Lower leg skin (tissue), 4 donors: ENCODE results near the gene TRAPPC12. TPM values are rescaled to one million over a fixed set of nuclear protein-coding genes. Genes with fewer than 3 reads are reported as not detected.

Source experiments
- DNase-seq, 2 donors: peaks; one replicate each; pipeline ENCODE4 v3.0.0-alpha.2; 2019; ENCODE audit warnings: low spot score in 2 of 2
- H3K4me3 ChIP-seq: fragments of 200-600 bp; sonication (generic); 2 replicates; pipeline ENCODE4 v1.5.1; 2017; ENCODE audit warnings: mild to moderate bottlenecking, low read depth; ENCODE audit not compliant: poor library complexity, severe bottlenecking
- CTCF ChIP-seq, 3 donors: fragments of 450-650 bp; IDR thresholded peaks; one replicate each; pipeline ENCODE4 v1.5.1; 2016; ENCODE audit warnings: antibody characterized with exemption in 3 of 3, mild to moderate bottlenecking in 3 of 3, moderate library complexity in 2 of 3
- POLR2A ChIP-seq, 2 donors: fragments of 450-650 bp; IDR thresholded peaks; one replicate each; pipeline ENCODE4 v1.6.1; 2016 to 2017; ENCODE audit warnings: antibody characterized with exemption in 2 of 2, mild to moderate bottlenecking in 1 of 2, moderate library complexity in 1 of 2
- WGBS, 2 donors: methylation state at CpG; one replicate each; pipeline ENCODE4 v1.1.5; 2018; 5-methylcytosine and 5-hydroxymethylcytosine counted together
- intact Hi-C: fragments of 100-400 bp; cut with DNase I; formaldehyde crosslinking; loops from one replicate; pipeline ENCODE4 v1.15.0; 2023; ENCODE audit warnings: low total_unique reads
- total RNA-seq, 4 donors: library from RNA; depleted of rRNA; stranded (reverse); fragments of >200 nt; gene quantifications; one replicate each; pipeline ENCODE4 v1.1.0, GENCODE V29; 2016

Gene TRAPPC12
- total RNA-seq, 4 donors from 2014 or later, result 79.4 to 139 (median 121) TPM

DNA sequence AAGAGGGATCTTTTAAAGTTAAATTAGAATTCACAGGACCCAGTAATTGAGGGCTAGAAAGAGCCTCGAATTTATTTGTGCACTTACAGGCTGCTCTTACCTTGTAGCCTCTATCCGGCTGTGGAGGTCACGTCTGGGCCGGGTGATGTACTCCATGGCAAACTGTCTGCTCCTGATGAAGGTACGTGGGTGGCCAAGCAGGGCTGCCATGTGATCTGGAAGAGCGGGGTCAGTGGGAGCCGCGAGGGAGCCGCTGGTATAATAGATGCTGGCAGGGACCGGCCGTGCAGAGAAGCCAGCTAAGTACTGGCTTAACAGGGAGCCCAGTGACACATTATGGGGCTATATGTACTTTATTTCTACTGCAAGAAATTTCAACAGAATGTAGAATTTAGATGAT lies 80.7 kb downstream of the TRAPPC12 start:
- WGBS, 2 donors, result 89 to 91% methylated on average over 11 of the region's 11 CpGs
- TF ChIP-seq CTCF (IDR thresholded peaks at IDR 0.05) (no peak), POLR2A (IDR thresholded peaks at IDR 0.05) (no peak)
- intact Hi-C loops, result no loop called here
- H3K4me3 ChIP-seq, result no peak overlapping the region
- DNase-seq, result peak in 1 of 2 donors; percentile 68

DNA sequence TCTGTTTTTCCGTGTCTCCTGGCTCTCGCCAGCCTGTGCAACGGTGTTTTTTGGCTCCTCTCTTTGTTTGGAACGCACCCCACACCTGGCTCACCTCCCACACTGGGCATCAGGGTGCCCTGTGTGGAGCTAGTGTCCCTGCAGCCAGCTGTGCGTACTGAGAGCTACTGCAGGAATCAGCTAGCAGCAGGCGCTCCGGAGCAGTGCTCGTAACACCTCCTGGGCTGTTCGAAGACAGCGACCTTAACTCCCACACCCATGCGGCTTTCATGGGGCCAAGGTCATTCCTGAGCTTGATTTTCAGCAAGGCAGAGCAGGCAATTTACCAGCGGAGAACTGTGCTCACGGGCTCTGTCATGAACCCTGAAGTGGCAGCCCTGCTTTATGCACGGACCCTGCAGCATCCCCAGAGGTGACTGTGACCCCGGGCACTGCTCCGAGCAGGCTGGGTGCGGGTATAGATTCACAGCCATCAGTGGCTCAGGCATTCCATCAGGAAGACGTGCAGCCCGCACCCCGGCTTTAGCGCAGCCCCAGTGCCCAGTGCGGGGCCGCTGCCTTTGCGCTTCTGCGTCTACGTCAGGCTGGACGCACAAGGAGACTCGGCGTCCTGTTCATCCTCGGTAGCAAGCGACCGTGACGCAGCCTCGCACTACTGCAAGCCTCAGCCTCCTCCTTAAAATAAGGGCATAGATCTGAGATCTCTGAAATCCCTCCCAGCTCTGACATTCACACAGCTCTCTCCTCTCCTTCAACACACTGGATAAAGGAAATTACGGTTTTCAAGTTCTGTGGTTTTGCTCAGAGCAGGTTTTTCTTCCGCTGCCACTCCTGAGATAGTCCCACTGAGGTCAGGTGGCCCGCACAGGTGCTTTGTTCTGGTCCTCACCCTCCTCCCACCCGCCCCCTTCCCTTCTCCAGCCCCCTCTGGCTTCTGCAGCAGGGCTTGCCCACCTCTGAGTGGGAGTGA lies 81.6 kb downstream of the TRAPPC12 start:
- intact Hi-C loops, result no loop called here
- H3K4me3 ChIP-seq, result no peak overlapping the region
- TF ChIP-seq CTCF (IDR thresholded peaks at IDR 0.05) (no peak), POLR2A (IDR thresholded peaks at IDR 0.05) (no peak)
- DNase-seq, result peak in 1 of 2 donors; percentile 79
- WGBS, 2 donors, result 87 to 89% methylated on average over 34 to 38 of the region's 38 CpGs

- TF ChIP-seq CTCF (IDR thresholded peaks at IDR 0.05), result peak in 1 of 3 donors; percentile 52
- no peak for TF ChIP-seq POLR2A (IDR thresholded peaks at IDR 0.05)
- intact Hi-C loops, result no loop called here
- H3K4me3 ChIP-seq, result no peak overlapping the region
- DNase-seq, result peak in 1 of 2 donors; percentile 77
- 57 to 77% methylated on average over 7 to 12 of the region's 12 CpGs for WGBS, 2 donors
These were observed 82.5 kb downstream of the TRAPPC12 start for GRCh38 chr2:3461801-3462492.

- peak in 1 of 2 donors; percentile 71 for DNase-seq
- 76 to 82% methylated on average over 10 of the region's 10 CpGs for whole genome bisulfite sequencing, 2 donors
- intact Hi-C loops, result no loop called here
- no peak for TF ChIP-seq CTCF (IDR thresholded peaks at IDR 0.05)
- no peak for TF ChIP-seq POLR2A (IDR thresholded peaks at IDR 0.05)
- H3K4me3 ChIP-seq, result no peak overlapping the region
These were observed 83.1 kb downstream of the TRAPPC12 start for GRCh38 chr2:3462493-3463104.

- peak in 1 of 2 donors; percentile 67 for DNase-seq
- intact Hi-C loops, result no loop called here
- WGBS, 2 donors, result 84 to 88% methylated on average over 25 of the region's 25 CpGs
- H3K4me3 ChIP-seq, result no peak overlapping the region
- TF ChIP-seq CTCF (IDR thresholded peaks at IDR 0.05), result no peak
- no peak for TF ChIP-seq POLR2A (IDR thresholded peaks at IDR 0.05)
These were observed 83.8 kb downstream of the TRAPPC12 start for GRCh38 chr2:3463186-3463835.
